Effector CD4-positive, alpha-beta T cell (primary cell): ENCODE measurements around the gene TCF25.
"Not testable (repeated sequence)": the region's sequence is repeated elsewhere in the genome, so short reads cannot be mapped to it uniquely, and the experiment has no call there.

ENCODE experiments used
- DNase-seq: peaks from one replicate; pipeline ENCODE4 v3.0.0-alpha.2; 2020
- total RNA-seq: gene quantifications from one replicate; lab custom pipeline; 2026; lab: John Stamatoyannopoulos, UW

Gene TCF25, protein sequence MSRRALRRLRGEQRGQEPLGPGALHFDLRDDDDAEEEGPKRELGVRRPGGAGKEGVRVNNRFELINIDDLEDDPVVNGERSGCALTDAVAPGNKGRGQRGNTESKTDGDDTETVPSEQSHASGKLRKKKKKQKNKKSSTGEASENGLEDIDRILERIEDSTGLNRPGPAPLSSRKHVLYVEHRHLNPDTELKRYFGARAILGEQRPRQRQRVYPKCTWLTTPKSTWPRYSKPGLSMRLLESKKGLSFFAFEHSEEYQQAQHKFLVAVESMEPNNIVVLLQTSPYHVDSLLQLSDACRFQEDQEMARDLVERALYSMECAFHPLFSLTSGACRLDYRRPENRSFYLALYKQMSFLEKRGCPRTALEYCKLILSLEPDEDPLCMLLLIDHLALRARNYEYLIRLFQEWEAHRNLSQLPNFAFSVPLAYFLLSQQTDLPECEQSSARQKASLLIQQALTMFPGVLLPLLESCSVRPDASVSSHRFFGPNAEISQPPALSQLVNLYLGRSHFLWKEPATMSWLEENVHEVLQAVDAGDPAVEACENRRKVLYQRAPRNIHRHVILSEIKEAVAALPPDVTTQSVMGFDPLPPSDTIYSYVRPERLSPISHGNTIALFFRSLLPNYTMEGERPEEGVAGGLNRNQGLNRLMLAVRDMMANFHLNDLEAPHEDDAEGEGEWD
- 143 reads per million, percentile 88 among the genes with 10 or more reads in this experiment for total RNA-seq

DNA sequence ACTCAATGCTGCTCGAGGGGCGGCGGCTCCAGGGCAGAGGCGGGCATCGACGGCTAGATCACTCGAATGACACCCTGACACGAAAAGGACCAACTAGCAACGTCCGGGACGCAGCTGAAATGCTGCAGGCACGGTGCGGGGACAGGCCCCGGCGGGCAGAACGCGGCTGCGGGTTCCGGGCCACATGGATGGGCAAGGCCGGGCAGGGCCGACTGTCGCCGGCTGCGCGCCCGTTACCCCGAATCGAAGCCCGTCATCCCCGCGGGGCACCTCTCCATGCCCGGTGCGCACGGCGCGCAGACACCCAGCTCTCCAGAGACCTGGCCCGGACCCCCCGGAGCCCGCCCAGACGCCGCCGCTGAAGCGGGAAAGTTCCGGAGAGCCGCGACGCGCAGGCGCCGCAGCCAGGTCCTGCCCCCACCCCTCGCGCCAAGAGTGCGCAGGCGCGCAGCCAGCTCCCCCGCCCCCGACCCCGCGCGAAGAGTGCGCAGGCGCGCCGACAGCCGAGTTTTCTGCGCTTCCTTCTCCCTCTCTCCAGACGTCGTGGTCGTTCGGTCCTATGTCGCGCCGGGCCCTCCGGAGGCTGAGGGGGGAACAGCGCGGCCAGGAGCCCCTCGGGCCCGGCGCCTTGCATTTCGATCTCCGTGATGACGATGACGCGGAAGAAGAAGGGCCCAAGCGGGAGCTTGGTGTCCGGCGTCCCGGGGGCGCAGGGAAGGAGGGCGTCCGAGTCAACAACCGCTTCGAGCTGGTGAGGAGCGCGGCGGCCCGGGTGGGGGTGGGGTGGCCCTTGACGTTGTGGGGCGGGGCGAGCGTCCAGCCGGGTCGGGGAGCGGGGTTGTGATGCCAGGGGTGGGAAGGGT lies at the start of gene TCF25:
TSS of gene TCF25 (plus strand) at position 484 of the 863 bp plus-strand sequence. CDS start at position 560, 76 bp downstream.
- DNase-seq = peak; percentile 85

DNA sequence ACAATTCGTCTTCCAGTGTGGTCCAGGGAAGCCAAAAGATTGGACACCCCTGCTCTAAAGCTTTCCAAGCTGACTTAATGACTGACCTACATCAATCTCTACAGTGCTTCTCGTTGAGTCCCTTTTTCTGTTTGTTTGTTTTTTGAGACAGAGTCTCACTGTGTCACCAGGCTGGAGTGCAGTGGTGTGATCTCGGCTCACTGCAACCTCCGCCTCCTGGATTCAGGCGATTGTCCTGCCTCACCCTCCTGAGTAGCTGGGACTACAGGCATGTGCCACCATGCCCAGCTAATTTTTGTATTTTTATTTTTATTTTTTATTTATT lies 49.6 kb upstream of the TCF25 start:
- DNase-seq = not testable (repeated sequence)

DNA sequence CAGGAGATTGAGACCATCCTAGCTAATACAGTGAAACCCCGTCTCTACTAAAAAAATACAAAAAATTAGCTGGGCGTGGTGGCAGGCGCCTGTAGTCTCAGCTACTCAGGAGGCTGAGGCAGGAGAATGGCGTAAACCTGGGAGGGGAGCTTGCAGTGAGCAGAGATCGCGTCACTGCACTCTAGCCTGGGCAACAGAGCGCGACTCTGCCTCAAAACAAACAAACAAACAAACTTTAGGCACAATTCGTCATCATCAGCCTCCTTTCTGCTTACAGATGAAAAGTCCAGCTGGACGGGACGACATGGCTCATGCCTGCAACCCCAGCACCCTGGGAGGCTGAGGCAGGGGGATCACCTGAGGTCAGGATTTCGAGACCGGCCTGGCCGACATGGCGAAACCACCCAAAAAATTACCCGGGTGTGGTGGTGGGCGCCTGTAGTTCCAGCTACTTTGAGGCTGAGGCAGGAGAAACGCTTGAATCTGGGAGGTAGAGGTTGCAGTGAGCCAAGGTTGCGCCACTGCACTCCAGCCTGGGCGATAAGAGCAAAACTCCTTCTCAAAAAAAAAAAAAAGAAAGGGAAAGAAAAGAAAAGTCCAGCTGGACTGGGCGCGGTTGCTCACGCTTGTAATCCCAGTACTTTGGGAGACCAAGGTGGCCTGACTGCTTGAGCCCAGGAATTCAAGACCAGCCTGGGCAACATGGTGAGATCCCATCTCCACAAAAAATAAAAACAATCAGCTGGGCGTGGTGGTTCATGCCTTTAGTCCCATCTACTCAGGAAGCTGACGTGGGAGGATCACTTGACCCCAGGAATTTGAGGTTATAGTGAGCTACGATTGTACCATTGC lies 46.6 kb upstream of the TCF25 start:
- DNase-seq = no peak

DNA sequence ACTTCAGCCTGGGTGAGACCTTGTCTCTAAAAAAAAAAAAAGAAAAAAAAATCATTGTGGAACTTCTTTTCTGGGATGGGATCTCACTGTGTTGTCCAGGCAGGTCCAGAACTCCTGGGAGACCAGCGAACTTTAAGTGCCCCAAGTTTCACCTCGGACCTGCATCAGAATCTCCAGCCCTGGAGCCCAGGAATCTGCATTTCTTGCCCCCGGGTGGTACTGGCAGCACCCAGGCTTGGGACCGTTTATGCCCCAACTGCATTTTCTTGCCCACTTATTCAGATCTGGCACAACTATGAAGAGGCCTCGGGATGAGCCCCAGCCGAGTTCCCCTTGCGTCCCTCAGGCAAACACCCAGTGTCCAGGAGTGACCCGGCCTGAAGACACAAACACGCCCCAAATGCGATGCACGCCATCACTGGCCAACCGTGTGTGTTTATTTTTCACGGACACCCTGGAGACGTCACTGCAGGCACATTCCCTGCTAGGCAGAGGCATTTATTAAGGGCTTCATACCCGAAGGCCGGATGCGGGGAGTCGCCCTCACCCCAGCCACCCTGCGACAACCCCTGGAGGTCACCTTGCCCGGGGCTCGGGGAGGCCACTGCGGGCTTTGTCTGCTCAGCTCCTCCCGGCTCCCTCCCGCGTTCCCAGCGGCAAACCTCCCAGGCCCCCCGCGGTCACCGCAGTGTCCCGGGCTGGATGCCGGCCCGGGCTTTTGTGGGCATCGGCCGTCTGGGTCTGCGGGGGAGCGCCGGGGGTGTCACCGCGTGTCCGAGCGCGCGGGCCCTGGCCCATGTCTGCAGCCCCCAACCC lies 45.8 kb upstream of the TCF25 start:
- no peak for DNase-seq

DNA sequence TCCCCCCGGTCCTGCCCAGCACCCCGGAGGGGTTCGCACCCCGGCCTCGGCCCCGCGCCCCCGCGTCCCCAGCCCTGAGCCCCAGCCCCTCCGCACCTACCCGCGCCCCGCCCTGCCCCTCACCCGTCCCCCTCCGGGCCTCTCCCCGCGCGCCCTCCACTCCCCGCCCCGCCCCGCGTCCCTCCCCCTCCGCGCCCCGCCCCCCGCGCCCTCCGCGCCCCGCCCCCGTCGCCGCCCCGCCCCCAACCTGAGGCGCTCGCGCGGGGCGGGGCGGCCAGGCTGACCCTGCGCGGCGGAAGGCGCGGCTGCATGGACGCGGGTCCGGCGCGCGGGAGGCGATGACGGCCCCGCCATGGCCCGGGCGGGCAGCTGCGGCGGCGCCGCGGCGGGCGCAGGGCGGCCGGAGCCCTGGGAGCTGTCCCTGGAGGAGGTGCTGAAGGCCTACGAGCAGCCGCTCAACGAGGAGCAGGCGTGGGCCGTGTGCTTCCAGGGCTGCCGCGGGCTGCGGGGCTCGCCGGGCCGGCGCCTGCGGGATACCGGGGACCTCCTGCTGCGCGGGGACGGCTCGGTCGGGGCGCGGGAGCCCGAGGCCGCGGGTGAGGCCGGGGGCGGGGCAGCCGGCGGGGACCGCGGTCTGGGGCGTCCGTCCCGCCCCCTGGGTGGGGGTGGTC lies 45.1 kb upstream of the TCF25 start, which contains the start of gene SPIRE2:
TSS of gene SPIRE2 (plus strand) at position 277 of the 671 bp plus-strand sequence. CDS start at position 353, 76 bp downstream.
- DNase-seq = peak; percentile 57

DNA sequence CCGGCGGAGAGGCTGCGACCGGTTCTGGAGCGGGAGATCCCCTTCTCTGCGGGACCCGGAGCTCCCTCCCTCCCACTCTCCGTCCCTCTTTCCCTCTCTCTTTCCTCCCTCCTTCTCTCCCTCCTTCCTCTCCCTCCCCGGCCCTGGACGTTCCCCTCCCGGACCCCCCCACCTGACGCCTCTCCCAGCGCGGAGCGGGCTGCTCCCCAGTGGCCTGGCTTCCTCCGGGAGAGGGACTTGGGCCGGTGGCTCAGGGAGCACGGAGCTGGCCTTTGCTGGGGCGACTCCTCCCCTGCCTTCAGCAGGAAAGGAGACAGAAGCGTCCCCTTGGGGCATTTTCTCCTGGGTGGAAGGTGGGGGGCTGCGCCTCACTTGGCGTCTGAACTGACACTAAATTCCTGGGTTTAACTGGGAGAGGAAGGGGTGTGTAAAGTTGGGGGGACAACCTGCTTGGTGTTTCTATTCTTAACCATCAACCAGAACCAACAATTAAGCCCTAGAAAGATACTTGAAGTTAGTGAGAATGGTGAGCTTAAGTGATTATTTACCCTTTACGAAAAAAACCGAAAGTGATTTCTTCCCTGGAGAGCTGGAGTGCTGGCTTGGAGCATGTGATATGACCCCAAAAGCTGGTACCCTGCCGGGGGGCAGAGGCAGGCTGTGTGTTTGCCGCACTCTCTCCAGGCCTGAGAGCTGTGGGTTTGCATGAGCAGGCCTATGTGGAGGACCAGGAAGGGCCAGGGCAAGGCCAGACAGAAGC lies 44.3 kb upstream of the TCF25 start:
- DNase-seq = no peak

DNA sequence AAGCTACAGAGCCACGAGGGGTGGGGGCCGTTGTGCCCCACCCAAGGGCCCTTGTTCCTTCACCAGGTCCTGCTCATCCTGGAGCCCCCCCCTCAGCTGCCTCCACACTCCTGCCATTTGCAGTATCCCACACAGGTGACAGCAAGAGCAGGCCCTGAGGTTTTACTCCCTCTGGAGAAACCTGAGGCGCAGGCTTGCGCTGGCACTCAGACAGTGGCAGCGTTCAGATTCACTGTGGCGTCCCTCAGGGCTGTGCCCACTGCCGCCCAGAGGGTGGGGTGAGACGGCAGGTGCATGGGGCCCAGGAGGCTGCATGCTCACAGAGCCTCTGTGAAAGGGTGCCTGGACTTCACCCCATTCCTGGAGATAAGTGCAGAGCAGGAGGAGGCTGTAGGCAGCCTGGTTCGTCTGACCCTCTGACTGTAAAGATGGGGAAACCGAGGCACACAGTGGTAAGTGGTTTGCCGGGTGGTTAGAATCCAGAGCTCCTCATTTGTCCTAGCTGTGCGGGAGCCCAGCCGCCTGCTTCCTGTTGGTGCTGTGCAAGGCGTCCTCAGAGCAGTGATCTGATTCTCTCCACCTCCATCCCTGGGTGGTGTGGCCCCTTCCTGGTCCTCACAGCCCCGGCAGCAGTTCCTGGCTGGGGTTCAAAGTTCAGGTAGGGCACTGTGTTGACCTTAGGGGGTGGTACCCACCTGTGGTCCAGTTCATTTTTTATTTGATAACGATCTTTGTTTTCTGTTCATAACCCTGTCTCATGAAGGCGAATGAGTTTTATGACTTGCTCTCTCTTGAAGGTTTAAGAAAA lies 43.6 kb upstream of the TCF25 start:
- no peak for DNase-seq

DNA sequence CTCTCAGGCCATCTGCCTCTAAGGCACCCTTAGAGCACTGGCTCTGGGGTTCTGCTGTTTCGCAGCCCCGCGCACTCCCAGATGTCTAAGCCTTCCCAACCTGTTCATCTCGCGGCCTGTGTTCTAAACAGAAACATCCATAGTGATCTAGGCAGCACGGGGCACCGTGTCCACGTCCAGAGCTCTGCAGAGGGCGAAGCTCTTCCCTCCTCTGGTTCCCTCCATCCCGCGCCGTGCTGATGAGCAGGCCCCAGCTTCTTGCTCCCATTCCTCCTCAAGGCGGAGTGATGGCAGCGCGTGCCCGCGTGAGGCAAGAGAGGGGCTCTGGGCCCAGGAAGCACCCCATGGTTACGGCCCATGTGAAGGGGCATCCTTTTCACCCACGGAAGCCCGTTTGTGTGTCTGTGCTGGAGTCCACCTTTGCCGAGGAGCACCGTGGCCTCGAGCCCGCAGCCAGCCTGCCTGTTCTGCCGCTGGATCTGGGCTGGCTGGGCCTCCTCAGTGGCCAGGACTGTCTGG lies 41.5 kb upstream of the TCF25 start:
- DNase-seq = no peak

DNA sequence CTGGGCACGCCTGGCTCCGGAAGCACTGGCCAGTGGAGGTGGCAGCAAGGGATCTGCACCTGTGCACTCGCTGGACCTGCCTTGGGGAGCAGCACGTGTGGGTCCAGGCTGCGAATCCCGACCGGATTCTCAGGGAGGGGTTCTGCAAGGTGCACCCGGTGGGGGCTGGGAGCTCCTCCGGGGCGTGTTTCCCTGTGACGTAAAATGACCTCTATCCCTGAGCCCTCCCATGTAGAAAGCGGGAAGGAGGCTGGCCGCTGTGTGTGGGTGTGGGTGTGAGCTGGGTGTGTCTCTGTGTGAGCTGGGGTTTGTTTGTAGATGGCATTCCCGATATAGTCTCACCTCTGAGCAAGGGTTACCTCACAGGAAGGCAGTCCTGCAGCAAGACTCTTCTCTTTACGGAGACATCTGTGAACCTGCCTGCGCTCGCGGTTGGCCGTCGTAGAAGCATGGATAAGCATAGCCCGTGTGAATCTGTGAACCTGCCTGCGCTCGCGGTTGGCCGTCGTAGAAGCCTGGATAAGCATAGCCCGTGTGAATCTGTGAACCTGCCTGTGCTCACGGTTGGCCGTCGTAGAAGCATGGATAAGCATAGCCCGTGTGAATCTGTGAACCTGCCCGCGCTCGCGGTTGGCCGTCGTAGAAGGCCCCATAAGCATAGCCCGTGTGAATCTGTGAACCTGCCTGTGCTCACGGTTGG lies 39.6 kb upstream of the TCF25 start:
- DNase-seq = not testable (repeated sequence)

DNA sequence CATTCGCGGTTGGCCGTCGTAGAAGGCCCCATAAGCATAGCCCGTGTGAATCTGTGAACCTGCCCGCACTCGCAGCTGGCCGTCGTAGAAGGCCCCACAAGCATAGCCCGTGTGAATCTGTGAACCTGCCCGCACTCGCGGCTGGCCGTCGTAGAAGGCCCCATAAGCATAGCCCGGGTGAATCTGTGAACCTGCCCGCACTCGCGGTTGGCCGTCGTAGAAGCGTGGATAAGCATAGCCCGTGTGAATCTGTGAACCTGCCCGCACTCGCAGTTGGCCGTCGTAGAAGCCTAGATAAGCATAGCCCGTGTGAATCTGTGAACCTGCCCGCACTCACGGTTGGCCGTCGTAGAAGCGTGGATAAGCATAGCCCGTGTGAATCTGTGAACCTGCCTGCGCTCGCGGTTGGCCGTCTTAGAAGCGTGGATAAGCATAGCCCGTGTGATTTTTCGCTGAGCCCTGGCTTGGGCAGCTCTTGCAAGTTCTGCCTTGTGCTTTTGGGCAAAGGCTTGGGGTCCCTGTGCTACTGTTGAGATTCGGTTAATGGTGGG lies 38.5 kb upstream of the TCF25 start:
- DNase-seq = not testable (repeated sequence)

DNA sequence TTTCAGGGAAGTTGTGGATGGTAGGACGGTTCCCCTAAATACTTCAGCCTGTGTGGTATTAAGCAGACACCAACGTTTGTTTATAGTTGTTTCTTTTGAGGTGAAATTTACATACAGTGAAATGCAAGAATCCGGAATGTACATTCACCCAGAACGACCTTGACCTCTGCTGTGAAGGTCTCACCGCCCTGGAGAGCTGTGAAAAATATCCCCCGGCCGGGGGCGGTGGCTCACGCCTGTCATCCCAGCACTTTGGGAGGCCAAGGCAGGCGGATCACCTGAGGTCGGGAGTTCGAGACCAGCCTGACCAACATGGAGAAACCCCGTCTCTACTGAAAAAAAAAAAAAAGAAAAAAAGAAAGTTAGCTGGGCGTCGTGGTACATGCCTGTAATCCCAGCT lies 36.9 kb upstream of the TCF25 start:
- DNase-seq = not testable (repeated sequence)

DNA sequence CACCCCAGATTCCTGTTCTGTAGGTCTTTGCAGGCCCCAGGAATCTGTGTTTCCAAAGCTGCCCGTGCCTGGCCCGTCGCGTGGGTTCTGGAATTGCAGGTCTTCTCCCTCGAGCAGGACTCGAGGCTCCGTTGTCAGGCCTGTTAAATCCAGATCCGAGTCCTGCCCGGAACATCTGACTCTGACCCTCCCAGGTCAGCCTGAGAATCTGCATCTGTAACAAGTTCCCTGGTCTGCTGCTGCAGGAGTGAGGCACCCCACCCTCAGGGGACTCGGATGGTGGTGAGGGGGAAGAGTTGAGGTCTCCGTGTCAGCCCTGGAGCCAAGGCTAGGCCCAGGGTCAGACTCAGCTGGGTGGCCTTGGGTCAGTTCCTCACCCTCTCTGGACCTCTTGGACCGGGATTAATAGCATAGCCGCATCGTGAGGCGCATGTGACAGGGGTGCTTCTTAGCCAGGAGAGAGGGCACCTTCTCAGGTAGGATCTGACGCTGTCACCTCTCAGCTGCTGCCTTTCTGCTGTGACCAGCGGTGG lies 36.3 kb upstream of the TCF25 start:
- no peak for DNase-seq

DNA sequence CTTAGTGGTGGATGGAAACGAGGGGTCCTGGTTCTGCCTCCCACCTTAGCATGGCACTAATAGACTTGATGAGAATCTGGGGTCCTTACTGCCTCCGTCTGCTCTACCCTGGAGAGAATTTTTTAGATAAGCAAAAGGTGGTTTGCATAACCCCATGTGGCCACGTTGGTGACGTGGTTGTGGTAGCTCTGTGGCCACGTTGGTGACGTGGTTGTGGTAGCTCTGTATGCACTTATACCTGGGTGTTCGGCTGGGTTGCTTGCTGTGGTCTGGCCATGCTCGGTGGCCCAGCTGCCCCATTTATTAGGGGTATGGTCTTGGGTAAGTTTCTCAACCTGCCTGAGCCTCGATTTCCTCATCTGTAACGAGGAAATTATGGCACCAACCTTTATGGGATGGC lies 32.1 kb upstream of the TCF25 start:
- DNase-seq = no peak

DNA sequence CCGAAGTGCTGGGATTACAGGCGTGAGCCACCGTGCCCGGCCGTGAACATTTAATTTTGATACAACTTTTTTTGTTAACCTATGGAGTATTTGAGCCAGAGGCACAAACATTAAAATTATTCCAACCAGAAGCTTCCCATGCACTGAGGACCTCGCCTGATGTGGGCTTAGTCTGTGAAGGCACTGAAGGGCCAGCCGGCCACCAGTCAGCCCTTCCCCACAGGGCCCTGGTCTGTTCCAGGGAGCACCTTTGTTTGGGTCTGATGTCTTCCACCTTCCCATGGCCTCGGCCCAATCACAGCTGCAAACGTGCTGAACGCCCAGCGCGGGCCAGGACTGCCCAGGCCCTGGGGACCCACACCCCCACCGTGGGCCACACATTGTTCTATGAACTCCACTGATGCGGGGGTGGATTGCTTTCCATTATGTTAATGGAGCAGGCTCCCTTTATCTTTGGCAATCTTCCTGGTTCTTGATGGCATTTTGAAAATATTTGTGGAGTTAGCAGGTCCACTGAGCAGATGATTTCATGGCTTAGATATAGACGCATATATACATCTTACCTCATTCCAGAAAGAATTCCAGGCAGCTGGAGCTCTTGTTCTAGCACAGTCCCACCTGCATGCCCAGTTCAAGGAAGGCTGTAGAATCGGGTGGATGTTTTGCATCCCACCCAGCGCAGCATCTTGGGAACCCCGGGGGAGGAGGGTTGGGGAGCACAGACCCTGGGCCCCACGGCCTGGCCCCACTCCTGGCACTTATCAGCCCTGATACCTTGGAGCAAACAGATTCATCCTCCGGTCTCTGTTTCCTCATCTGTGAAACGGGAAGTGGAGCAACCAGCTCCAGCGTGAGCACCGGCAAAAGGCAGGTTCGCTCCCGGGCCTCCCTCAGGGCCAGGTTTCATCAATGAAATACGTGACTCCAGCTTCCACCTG lies 30.7 kb upstream of the TCF25 start:
- no peak for DNase-seq

DNA sequence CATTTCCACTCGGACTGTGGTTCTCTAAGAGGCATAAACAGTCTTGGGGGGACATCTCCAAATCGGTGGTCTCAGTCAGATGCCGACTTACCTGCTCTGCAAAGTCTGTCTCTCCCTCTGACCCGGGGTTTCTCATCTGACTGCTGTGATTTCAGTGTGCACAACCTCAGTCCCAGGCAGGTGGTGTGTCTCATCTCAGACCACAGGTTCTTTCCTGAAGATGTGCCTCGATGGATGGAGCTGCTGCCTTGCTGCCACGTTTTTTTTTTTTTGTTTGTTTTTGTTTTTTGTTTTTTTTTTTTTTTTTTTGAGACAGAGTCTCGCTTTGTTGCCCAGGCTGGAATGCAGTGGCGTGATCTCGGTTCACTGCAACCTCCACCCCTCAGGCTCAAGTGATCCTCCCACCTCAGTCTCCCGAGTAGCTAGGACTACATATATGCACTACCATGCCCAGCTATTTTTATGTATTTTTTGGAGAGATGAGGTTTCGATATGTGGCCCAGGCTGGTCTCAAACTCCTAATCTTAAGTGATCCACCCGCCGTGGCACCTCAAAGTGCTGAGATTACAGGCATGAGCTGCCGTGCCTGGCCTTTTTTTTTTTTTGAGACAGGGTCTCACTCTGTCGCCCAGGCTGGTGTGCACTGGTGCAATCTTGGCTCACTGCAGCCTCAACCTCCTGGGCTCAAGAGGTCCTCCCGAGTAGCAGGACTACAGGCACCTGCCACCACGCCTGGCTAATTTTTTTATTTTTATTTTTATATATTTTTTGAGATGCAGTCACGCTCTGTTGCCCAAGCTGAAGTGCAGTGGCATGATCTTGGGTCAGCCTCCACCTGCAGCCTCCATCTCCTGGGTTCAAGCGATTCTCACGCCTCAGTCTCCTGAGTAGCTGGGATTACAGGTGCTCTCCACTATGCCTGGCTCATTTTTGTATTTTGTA lies 29.7 kb upstream of the TCF25 start:
- no peak for DNase-seq
